Trophoblast cell (in vitro differentiated cells and primary cell): ENCODE measurements around the gene WDFY1.

Experiments
- DNase-seq, 2 donors: peaks; one replicate each; pipeline ENCODE4 v3.0.0-alpha.2; 2016
- H2AFZ ChIP-seq: 2 replicates; pipeline ENCODE4 v1.6.1; 2013; ENCODE audit warnings: low read length, moderate library complexity, mild to moderate bottlenecking; ENCODE audit not compliant: insufficient read depth, poor library complexity
- H2AK5ac ChIP-seq: 2 replicates; pipeline ENCODE4 v1.6.1; 2013; ENCODE audit warnings: mild to moderate bottlenecking, low read length
- H2BK120ac ChIP-seq: 2 replicates; pipeline ENCODE4 v1.6.1; 2013; ENCODE audit warnings: low read length, mild to moderate bottlenecking, moderate library complexity; ENCODE audit not compliant: insufficient read depth, poor library complexity
- H2BK12ac ChIP-seq: 2 replicates; pipeline ENCODE4 v1.6.1; 2013; ENCODE audit warnings: mild to moderate bottlenecking, low read length, moderate library complexity
- H2BK5ac ChIP-seq: 2 replicates; pipeline ENCODE4 v1.6.1; 2013; ENCODE audit warnings: low read length, low read depth, moderate library complexity, mild to moderate bottlenecking; ENCODE audit not compliant: poor library complexity
- H3K14ac ChIP-seq: 2 replicates; pipeline ENCODE4 v1.6.1; 2013; ENCODE audit warnings: mild to moderate bottlenecking, low read length
- H3K18ac ChIP-seq: 2 replicates; pipeline ENCODE4 v1.6.1; 2013; ENCODE audit warnings: mild to moderate bottlenecking, low read length
- H3K23ac ChIP-seq: 2 replicates; pipeline ENCODE4 v1.6.1; 2013; ENCODE audit warnings: low read length
- H3K27ac ChIP-seq: 2 replicates; pipeline ENCODE4 v1.5.1; 2013; ENCODE audit warnings: low read depth, mild to moderate bottlenecking, inconsistent platforms, low read length, moderate library complexity
- H3K27me3 ChIP-seq: 2 replicates; pipeline ENCODE4 v1.6.1; 2013; ENCODE audit warnings: inconsistent platforms, mild to moderate bottlenecking, low read length, moderate library complexity; ENCODE audit not compliant: insufficient read depth
- H3K36me3 ChIP-seq, 2 experiments: 1 replicate in 1 of 2; 2 replicates in 1 of 2; pipeline ENCODE4 v1.6.1; 2013; ENCODE audit warnings: low read length in 2 of 2, mild to moderate bottlenecking in 2 of 2, moderate library complexity in 1 of 2; ENCODE audit not compliant: insufficient read depth in 2 of 2, control insufficient read depth in 1 of 2
- H3K4ac ChIP-seq: 2 replicates; pipeline ENCODE4 v1.6.1; 2013; ENCODE audit warnings: low read depth, mild to moderate bottlenecking, low read length, moderate library complexity
- H3K4me1 ChIP-seq, 2 experiments: 1 replicate in 1 of 2; 2 replicates in 1 of 2; pipeline ENCODE4 v1.6.1; 2013; ENCODE audit warnings: low read length in 2 of 2, mild to moderate bottlenecking in 2 of 2, moderate library complexity in 1 of 2; ENCODE audit not compliant: insufficient read depth in 2 of 2, control insufficient read depth in 1 of 2
- H3K4me2 ChIP-seq: 2 replicates; pipeline ENCODE4 v1.6.1; 2013; ENCODE audit warnings: inconsistent platforms, mild to moderate bottlenecking, low read length, moderate library complexity
- H3K4me3 ChIP-seq: 2 replicates; pipeline ENCODE4 v1.5.1; 2013; ENCODE audit warnings: mild to moderate bottlenecking, low read depth, low read length, inconsistent platforms
- H3K79me1 ChIP-seq: one replicate; pipeline ENCODE4 v1.6.1; 2013; ENCODE audit warnings: low read length
- H3K79me2 ChIP-seq: 2 replicates; pipeline ENCODE4 v1.6.1; 2013; ENCODE audit warnings: low read length, mild to moderate bottlenecking; ENCODE audit not compliant: control insufficient read depth, insufficient read depth, poor library complexity
- H3K9ac ChIP-seq: 2 replicates; pipeline ENCODE4 v1.6.1; 2013; ENCODE audit warnings: mild to moderate bottlenecking, low read length
- H3K9me3 ChIP-seq: 2 replicates; pipeline ENCODE4 v1.6.1; 2013; ENCODE audit warnings: low read depth, mild to moderate bottlenecking, control low read depth, inconsistent platforms, low read length; ENCODE audit not compliant: insufficient read depth
- H4K12ac ChIP-seq: 2 replicates; pipeline ENCODE4 v1.6.1; 2013; ENCODE audit warnings: low read depth, mild to moderate bottlenecking, low read length, moderate library complexity
- H4K8ac ChIP-seq: 2 replicates; pipeline ENCODE4 v1.6.1; 2013; ENCODE audit warnings: low read depth, mild to moderate bottlenecking, low read length, moderate library complexity
- H4K91ac ChIP-seq: one replicate; pipeline ENCODE4 v1.6.1; 2013; ENCODE audit warnings: low read depth, mild to moderate bottlenecking, low read length, moderate library complexity
- WGBS: extraction: QIAGEN DNeasy Blood & Tissue Kit; methylation state at CpG from one replicate; pipeline ENCODE4 v1.1.7; 2013; ENCODE audit warnings: missing lambda C conversion rate; ENCODE audit not compliant: insufficient read length, insufficient coverage; ENCODE audit errors: extremely low coverage; 5-methylcytosine and 5-hydroxymethylcytosine counted together

Gene WDFY1

DNA sequence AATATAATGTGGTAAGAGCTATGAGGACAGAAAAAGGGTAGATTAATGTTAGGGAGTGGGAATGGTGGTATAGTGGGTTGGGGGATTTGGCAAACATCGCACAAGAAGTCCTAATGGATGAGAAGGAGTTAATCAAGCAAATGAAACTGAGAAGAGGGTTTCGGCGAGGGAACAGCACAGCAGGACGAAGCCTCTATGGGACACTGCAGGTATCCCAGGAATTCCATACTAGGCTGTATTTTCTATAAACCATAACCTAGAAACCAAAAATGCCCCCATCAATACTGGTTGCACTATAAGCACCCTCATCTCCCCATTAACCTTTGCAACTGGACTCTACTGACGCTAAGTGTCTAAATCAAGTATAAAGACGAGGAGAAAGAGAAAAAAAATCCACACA, 10.3 kb downstream of the WDFY1 start:
- Histone ChIP-seq H3K27ac (no peak overlapping the region), H3K4me1 (peaks cover 0 to 3% of the 10 kb centered on the region in 2 experiments), H4K12ac (no peak overlapping the region), H4K91ac (no peak overlapping the region), H3K4me3 (no peak overlapping the region), H3K18ac (no peak overlapping the region), H3K9ac (no peak overlapping the region), H3K4me2 (no peak overlapping the region), H2BK120ac (no peak overlapping the region), H3K79me1 (peaks cover 3% of the 10 kb centered on the region), H3K4ac (peak overlapping the region; percentile 3), H3K23ac (no peak overlapping the region), H3K36me3 (no peaks in the 10 kb centered on the region), H2BK5ac (no peak overlapping the region), H3K9me3 (no peaks in the 10 kb centered on the region), H2AFZ (no peak overlapping the region), H3K14ac (no peak overlapping the region), H3K79me2 (peaks cover 2% of the 10 kb centered on the region), H2BK12ac (no peak overlapping the region), H2AK5ac (no peak overlapping the region), H4K8ac (no peak overlapping the region), H3K27me3 (no peaks in the 10 kb centered on the region)
- DNase-seq = peak in 1 of 2 donors; percentile 66
- no CpG with 5 or more reads among the region's 6 CpGs for WGBS

DNA sequence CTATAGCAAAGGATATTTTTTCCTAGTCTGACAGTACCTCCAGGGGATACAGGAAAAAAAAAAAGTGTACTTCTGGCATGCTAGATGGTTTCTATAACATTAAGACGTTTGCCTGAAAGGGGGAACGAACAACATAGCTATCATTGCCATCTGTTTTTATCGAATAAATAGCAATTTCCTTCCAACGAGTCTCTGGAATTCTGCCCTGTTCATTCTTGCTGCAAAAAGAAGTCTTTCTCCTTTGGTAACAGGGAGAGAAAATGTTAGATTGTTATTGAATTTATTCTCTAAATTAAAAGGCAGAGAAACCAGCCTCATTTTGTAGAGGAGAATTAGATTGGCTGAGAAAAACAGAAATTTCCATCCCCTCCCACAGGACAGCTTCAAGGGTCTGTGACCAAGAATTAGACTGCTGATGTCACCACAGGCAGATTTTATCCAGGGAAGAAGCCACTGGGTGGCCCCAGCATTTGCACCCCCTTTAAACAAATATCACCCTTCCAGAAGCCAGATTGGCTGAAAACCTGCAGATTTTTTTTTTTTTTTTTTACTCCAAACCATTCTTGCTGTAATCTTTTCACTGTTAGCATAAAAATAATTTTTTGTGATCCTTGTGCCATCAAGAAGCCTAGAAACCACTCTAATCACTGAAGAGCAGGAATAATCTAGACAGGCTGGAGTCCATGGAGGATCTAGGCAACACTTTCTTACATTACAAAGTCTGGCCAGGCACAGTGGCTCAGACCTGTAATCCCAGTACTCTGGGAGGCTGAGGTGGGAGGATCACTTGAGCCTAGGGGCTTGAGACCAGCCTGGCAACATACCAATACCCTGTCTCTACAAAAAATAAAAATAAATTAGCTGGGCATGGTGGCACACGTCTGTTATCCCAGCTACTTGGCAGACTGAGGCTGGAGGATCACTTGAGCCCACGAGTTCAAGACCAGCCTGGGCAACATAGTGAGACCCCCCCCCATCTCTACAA, 12.0 kb downstream of the WDFY1 start:
- Histone ChIP-seq H4K91ac (no peak overlapping the region), H3K9me3 (no peaks in the 10 kb centered on the region), H2BK12ac (no peak overlapping the region), H2AK5ac (no peak overlapping the region), H3K4ac (peak overlapping the region; percentile 69), H3K36me3 (no peaks in the 10 kb centered on the region), H3K4me3 (no peak overlapping the region), H3K79me2 (peaks cover 2% of the 10 kb centered on the region), H3K27ac (no peak overlapping the region), H3K27me3 (no peaks in the 10 kb centered on the region), H2BK120ac (no peak overlapping the region), H2BK5ac (no peak overlapping the region), H3K23ac (no peak overlapping the region), H3K4me1 (peaks cover 0 to 5% of the 10 kb centered on the region in 2 experiments), H3K18ac (no peak overlapping the region), H3K9ac (no peak overlapping the region), H2AFZ (no peak overlapping the region), H3K14ac (no peak overlapping the region), H3K79me1 (peaks cover 5% of the 10 kb centered on the region), H3K4me2 (no peak overlapping the region), H4K12ac (no peak overlapping the region), H4K8ac (no peak overlapping the region)
- peak; percentile 59 to 72 for DNase-seq
- no CpG with 5 or more reads among the region's 6 CpGs for WGBS

DNA sequence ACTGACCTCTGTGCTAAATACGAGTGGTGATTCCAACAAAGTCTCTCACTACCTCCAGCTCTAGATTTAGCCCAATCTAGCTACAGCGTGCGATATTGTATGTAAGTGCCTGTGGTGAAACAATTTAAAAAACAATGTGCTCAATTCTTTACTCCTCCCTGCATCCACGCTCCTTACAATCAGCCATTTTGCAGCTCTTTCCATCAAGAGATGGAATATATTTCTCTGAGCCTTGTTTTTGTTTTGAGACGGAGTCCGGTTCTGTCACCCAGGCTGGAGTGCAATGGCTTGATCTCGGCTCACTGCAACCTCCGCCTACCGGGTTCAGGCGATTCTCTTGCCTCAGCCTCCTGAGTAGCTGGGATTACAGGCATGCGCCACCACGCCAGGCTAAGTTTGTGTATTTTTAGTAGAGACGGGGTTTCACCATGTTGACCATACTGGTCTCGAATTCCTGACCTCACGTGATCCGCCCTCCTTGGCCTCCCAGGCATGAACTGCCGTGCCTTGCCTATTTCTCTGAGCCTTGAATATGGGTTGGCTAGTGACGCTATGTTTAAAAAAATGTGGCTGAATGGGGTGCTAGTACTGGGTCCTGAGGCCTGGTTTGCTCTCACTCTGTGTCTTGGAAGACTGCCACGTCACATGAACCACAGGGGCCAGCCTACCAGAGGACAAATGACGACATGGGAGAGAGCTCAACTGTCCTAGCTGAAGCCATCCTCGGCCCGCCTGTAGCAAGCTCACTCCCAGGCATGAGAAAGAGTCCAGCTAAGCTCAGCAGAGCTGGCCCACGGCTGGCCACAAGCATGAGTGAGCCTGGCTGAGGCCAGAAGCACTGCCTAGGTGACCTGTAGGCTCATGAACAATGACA, 14.8 kb downstream of the WDFY1 start:
- Histone ChIP-seq H3K4me3 (no peak overlapping the region), H3K79me2 (peaks cover 2% of the 10 kb centered on the region), H3K4ac (no peak overlapping the region), H2AFZ (no peak overlapping the region), H2BK12ac (no peak overlapping the region), H3K27me3 (no peaks in the 10 kb centered on the region), H3K9ac (no peak overlapping the region), H3K36me3 (peaks cover 0 to 2% of the 10 kb centered on the region in 2 experiments), H3K9me3 (no peaks in the 10 kb centered on the region), H4K8ac (no peak overlapping the region), H3K18ac (no peak overlapping the region), H2BK5ac (no peak overlapping the region), H3K27ac (no peak overlapping the region), H4K12ac (no peak overlapping the region), H2BK120ac (no peak overlapping the region), H3K4me2 (no peak overlapping the region), H3K79me1 (peaks cover 5% of the 10 kb centered on the region), H2AK5ac (no peak overlapping the region), H3K14ac (no peak overlapping the region), H4K91ac (peak overlapping the region; percentile 8), H3K4me1 (peaks cover 0 to 5% of the 10 kb centered on the region in 2 experiments), H3K23ac (no peak overlapping the region)
- peak; percentile 92 to 95 for DNase-seq
- no CpG with 5 or more reads among the region's 23 CpGs for WGBS

- H4K12ac ChIP-seq = peak overlapping the region; percentile 62
- H3K36me3 ChIP-seq = peaks cover 0 to 2% of the 10 kb centered on the region in 2 experiments
- H3K23ac ChIP-seq = no peak overlapping the region
- WGBS = no CpG with 5 or more reads among the region's 4 CpGs
- H3K79me1 ChIP-seq = peaks cover 5% of the 10 kb centered on the region
- H2BK12ac ChIP-seq = no peak overlapping the region
- H3K27ac ChIP-seq = no peak overlapping the region
- no peak overlapping the region for H3K4me3 ChIP-seq
- peaks cover 0 to 5% of the 10 kb centered on the region in 2 experiments for H3K4me1 ChIP-seq
- H3K9ac ChIP-seq = no peak overlapping the region
- no peak overlapping the region for H3K18ac ChIP-seq
- H3K4ac ChIP-seq = no peak overlapping the region
- no peak overlapping the region for H2BK120ac ChIP-seq
- H3K9me3 ChIP-seq = no peaks in the 10 kb centered on the region
- no peak overlapping the region for H3K14ac ChIP-seq
- H4K91ac ChIP-seq = no peak overlapping the region
- peaks cover 2% of the 10 kb centered on the region for H3K79me2 ChIP-seq
- H3K27me3 ChIP-seq = no peaks in the 10 kb centered on the region
- H2AK5ac ChIP-seq = no peak overlapping the region
- no peak overlapping the region for H2AFZ ChIP-seq
- no peak overlapping the region for H3K4me2 ChIP-seq
- peak in 1 of 2 donors; percentile 74 for DNase-seq
- no peak overlapping the region for H4K8ac ChIP-seq
- H2BK5ac ChIP-seq = peak overlapping the region; percentile 40
These were observed 15.5 kb downstream of the WDFY1 start for GRCh38 chr2:223929571-223930102.
